Smooth muscle cell of the coronary artery (primary cell): ENCODE data around the gene SEPTIN6. TPM values are rescaled to one million over a fixed set of nuclear protein-coding genes. Genes with fewer than 3 reads are reported as not detected.

Experiments
- total RNA-seq: library from RNA; depleted of rRNA; stranded (reverse); fragments of >200 nt; gene quantifications from 2 replicates; pipeline ENCODE4 v1.2.3, GENCODE V29; 2014; ENCODE audit warnings: low replicate concordance

SEPTIN6 gene
- total RNA-seq, result 9.6 and 35.5 TPM in 2 replicates

GRCh38 chrX:119693040-119693995 is at the start of gene SEPTIN6:
Gene SEPTIN6 (minus strand): TSS chrX:119693168. CDS start chrX:119693105, 63 bp downstream.

Other genes with a start within 250 kb of the SEPTIN6 start
- gene SLC25A5, start 224.7 kb downstream of the SEPTIN6 start, total RNA-seq, result 152 and 222 TPM in 2 replicates
- gene STEEP1, start 127.8 kb downstream of the SEPTIN6 start, total RNA-seq, result 32.2 and 40.1 TPM in 2 replicates
- gene UBE2A, start 118.6 kb downstream of the SEPTIN6 start, total RNA-seq, result 9.4 and 19.8 TPM in 2 replicates
- 3.5 and 3.6 TPM in 2 replicates for gene NKRF, start 86.7 kb downstream of the SEPTIN6 start, total RNA-seq
- 0.23 and 1.1 TPM in 2 replicates for gene SOWAHD, start 65.4 kb upstream of the SEPTIN6 start, total RNA-seq
- 2,273 and 2,296 TPM in 2 replicates for gene RPL39, start 98.5 kb upstream of the SEPTIN6 start, total RNA-seq
- gene UPF3B, start 159.8 kb upstream of the SEPTIN6 start, total RNA-seq, result 1.6 and 2.0 TPM in 2 replicates
- gene RNF113A, start 178.6 kb upstream of the SEPTIN6 start, total RNA-seq, result 18.6 and 19.0 TPM in 2 replicates
- 138 and 171 TPM in 2 replicates for gene NDUFA1, start 178.7 kb upstream of the SEPTIN6 start, total RNA-seq
- not detected in 2 replicates for gene AKAP14, start 202.7 kb upstream of the SEPTIN6 start, total RNA-seq